Karpas-422 (cell line): Measurements from ENCODE around the gene TNNI2. TPM values are rescaled to one million over a fixed set of nuclear protein-coding genes. Genes with fewer than 3 reads are reported as not detected.

Experiments
- DNase-seq: peaks from one replicate; pipeline ENCODE4 v3.0.0-alpha.2; 2015
- H2AFZ ChIP-seq: fragments of 200-600 bp; sonication (generic); 2 replicates; pipeline ENCODE4 v1.6.1; 2014; ENCODE audit warnings: antibody characterized with exemption, low read length, mixed read lengths
- H3K27ac ChIP-seq: fragments of 200-600 bp; sonication (generic); 2 replicates; pipeline ENCODE4 v1.5.1; 2014; ENCODE audit warnings: mild to moderate bottlenecking, low read length, moderate library complexity
- H3K27me3 ChIP-seq: fragments of 200-600 bp; sonication (generic); 2 replicates; pipeline ENCODE4 v1.6.1; 2014; ENCODE audit warnings: low read length, mixed read lengths
- H3K36me3 ChIP-seq: fragments of 200-600 bp; sonication (generic); 2 replicates; pipeline ENCODE4 v1.6.1; 2014; ENCODE audit warnings: low read length, mixed read lengths; ENCODE audit not compliant: insufficient read depth
- H3K4me1 ChIP-seq: fragments of 200-600 bp; sonication (generic); 2 replicates; pipeline ENCODE4 v1.6.1; 2014; ENCODE audit warnings: mild to moderate bottlenecking, low read length, mixed read lengths
- H3K4me2 ChIP-seq: fragments of 200-600 bp; sonication (generic); 2 replicates; pipeline ENCODE4 v1.6.1; 2014; ENCODE audit warnings: low read length, low read depth, mild to moderate bottlenecking; ENCODE audit not compliant: poor library complexity, severe bottlenecking
- H3K4me3 ChIP-seq: fragments of 200-600 bp; sonication (generic); 2 replicates; pipeline ENCODE4 v1.5.1; 2014; ENCODE audit warnings: mild to moderate bottlenecking, antibody characterized with exemption, low read length, mixed read lengths
- H3K79me2 ChIP-seq: fragments of 200-600 bp; sonication (generic); 2 replicates; pipeline ENCODE4 v1.6.1; 2014; ENCODE audit warnings: mild to moderate bottlenecking, low read length, mixed read lengths
- H3K9ac ChIP-seq: fragments of 200-600 bp; sonication (generic); 2 replicates; pipeline ENCODE4 v1.6.0; 2014; ENCODE audit warnings: low read length
- H3K9me2 ChIP-seq: fragments of 200-600 bp; sonication (generic), shearing (Covaris generic); replicated peaks from 2 replicates; pipeline ENCODE4 v1.6.0; 2014; ENCODE audit warnings: mild to moderate bottlenecking, low read length, moderate library complexity; ENCODE audit not compliant: insufficient read depth
- H3K9me3 ChIP-seq: fragments of 300-700, 200-600 bp; sonication (generic); 2 replicates; pipeline ENCODE4 v1.6.1; 2014; ENCODE audit warnings: low read length, mixed read lengths
- H4K20me1 ChIP-seq: fragments of 200-600 bp; sonication (generic); 2 replicates; pipeline ENCODE4 v1.6.1; 2014; ENCODE audit warnings: mild to moderate bottlenecking, antibody characterized with exemption, low read length, low read depth; ENCODE audit not compliant: insufficient read depth
- total RNA-seq: library from RNA; depleted of rRNA; stranded (reverse); fragments of >200 nt; shearing (Covaris generic); gene quantifications from 2 replicates; pipeline ENCODE4 v1.2.3, GENCODE V29; 2014; ENCODE audit warnings: low replicate concordance

Gene TNNI2
- total RNA-seq, 1 experiment from 2014 or later, result not detected

DNA sequence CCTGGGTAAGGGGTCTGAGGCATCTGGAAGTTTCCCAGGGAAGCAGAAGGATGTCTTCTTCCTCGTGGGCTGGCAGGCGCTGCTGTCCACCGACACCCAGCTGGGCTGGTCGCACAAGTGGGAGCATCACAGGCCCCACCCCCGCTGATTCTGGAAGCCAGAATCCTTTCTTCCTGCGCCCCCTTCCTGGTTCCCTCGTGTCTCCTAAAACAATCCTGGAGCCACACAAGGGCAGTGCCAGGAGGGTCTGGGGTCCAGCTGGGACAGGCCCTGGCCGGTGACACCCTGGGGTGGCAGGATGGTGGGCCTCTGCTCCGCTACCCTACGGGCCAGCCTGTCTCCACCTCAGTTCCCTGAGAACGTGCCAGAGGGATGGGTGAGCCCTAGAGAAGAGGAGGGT lies 18.3 kb downstream of the TNNI2 start:
- H4K20me1 ChIP-seq, result peaks cover 47% of the 10 kb centered on the region
- no peaks in the 10 kb centered on the region; the same call in 1 of the 2 replicates for H3K9me2 ChIP-seq
- no peak overlapping the region for H3K9ac ChIP-seq
- H3K4me3 ChIP-seq, result no peak overlapping the region
- no peak overlapping the region for H3K4me2 ChIP-seq
- H3K79me2 ChIP-seq, result no peaks in the 10 kb centered on the region
- peaks cover 37% of the 10 kb centered on the region for H3K4me1 ChIP-seq
- no peaks in the 10 kb centered on the region for H3K36me3 ChIP-seq
- H3K27ac ChIP-seq, result no peak overlapping the region
- DNase-seq, result no peak
- H3K27me3 ChIP-seq, result no peaks in the 10 kb centered on the region
- no peaks in the 10 kb centered on the region for H3K9me3 ChIP-seq
- H2AFZ ChIP-seq, result no peak overlapping the region

DNA sequence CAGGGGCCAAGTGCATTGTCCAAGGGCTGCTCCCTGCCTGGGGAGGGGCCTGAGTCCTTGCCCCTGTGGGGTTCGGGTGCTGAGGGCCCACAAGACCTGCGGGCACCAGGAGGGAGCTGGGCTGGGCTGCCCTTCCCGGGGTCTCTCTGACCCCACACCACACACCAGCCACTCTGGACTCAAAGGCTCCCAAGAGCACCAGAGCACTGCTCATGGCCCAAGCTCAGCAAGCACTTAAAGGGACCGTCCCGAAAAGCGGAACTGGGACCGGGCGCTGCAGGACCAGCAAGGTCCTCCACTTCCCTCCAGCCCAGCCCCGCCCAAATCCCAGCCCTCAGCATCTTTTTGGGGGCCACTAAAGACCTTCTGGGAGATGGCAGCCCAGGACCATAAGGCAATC lies 19.4 kb downstream of the TNNI2 start:
- DNase-seq, result no peak
- no peaks in the 10 kb centered on the region for H3K36me3 ChIP-seq
- H3K27ac ChIP-seq, result no peak overlapping the region
- H3K9me2 ChIP-seq, result no peaks in the 10 kb centered on the region; the same call in 1 of the 2 replicates
- peaks cover 26% of the 10 kb centered on the region for H3K4me1 ChIP-seq
- no peak overlapping the region for H3K4me2 ChIP-seq
- no peaks in the 10 kb centered on the region for H3K27me3 ChIP-seq
- no peaks in the 10 kb centered on the region for H3K79me2 ChIP-seq
- H3K9ac ChIP-seq, result no peak overlapping the region
- H3K9me3 ChIP-seq, result no peaks in the 10 kb centered on the region
- no peak overlapping the region for H3K4me3 ChIP-seq
- H2AFZ ChIP-seq, result no peak overlapping the region
- peaks cover 54% of the 10 kb centered on the region for H4K20me1 ChIP-seq

DNA sequence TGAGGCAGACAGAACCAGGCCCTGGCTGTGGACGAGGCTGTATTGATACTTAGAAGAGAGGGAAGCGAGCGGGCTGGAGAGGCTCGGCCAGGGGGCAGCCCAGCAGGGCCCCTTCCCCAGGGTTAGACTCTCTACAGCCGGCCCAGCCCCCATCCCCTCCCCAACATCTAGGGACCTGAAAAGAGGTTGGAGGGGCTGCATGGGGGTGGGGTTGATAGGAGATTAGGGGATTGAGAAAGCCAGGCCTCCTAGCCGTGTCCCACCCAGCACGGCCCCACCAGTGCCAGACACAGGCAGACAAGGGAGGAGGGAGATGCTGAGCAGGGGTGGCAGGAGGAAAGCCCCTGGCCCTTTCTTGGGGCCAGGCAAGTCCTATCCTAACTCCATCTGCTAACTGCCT lies 19.8 kb downstream of the TNNI2 start:
- no peak overlapping the region for H3K4me2 ChIP-seq
- H3K4me3 ChIP-seq, result no peak overlapping the region
- no peaks in the 10 kb centered on the region for H3K79me2 ChIP-seq

DNA sequence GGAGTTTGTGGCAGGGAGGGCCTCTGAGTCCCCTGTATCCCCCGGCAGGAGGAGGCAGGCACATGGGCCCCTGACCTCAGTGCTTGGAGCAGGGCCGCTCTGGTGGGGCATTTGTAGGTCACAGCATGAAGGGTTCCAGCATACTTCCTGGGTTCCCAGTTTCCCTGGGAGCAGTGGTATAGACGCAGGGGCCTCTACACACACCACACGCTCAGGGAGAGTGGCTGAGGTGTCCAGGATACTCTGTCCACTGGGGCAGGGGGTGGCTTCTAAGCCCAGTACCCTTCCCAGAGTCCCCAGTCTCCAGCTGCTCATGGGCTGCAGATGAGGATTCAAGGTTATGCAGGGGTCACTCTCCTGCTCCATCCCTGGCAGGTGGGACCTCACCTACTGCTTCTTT lies 20.2 kb downstream of the TNNI2 start:
- no peak for DNase-seq
- H3K9me2 ChIP-seq, result no peaks in the 10 kb centered on the region; the same call in 1 of the 2 replicates
- H3K27ac ChIP-seq, result no peak overlapping the region
- H3K79me2 ChIP-seq, result no peaks in the 10 kb centered on the region
- H3K4me2 ChIP-seq, result no peak overlapping the region
- H3K9ac ChIP-seq, result no peak overlapping the region
- H2AFZ ChIP-seq, result no peak overlapping the region
- H4K20me1 ChIP-seq, result peaks cover 60% of the 10 kb centered on the region
- H3K9me3 ChIP-seq, result no peaks in the 10 kb centered on the region
- H3K27me3 ChIP-seq, result no peaks in the 10 kb centered on the region
- H3K36me3 ChIP-seq, result no peaks in the 10 kb centered on the region
- peaks cover 18% of the 10 kb centered on the region for H3K4me1 ChIP-seq
- H3K4me3 ChIP-seq, result no peak overlapping the region

More for the DNA sequence above, 19.8 kb downstream of the TNNI2 start:
- Histone ChIP-seq H3K9me3 (no peaks in the 10 kb centered on the region), H3K4me1 (peaks cover 22% of the 10 kb centered on the region), H3K27me3 (no peaks in the 10 kb centered on the region), H3K36me3 (no peaks in the 10 kb centered on the region), H2AFZ (no peak overlapping the region), H4K20me1 (peaks cover 58% of the 10 kb centered on the region), H3K9me2 (no peaks in the 10 kb centered on the region; the same call in 1 of the 2 replicates), H3K27ac (no peak overlapping the region), H3K9ac (no peak overlapping the region)
- no peak for DNase-seq

DNA sequence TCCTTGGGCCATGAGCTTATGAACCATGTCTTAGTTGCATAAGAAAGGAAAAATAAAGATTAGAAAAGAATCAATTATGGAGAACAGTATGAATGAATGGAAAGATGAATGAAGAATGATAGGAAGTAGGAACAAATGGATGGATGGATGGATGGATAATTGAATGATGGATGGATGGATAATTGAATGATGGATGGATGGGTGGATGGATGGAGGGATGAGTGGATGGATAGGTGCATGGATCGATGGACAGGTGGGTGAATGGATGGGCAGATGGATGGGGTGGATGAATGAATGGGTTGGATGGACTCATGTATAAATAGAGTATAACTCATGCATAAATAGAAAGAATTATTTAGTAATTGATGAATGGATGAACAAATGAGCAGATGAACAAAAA lies 21.3 kb downstream of the TNNI2 start:
- no peak for DNase-seq
- Histone ChIP-seq H3K9me3 (no peaks in the 10 kb centered on the region), H3K9me2 (no peaks in the 10 kb centered on the region; the same call in 1 of the 2 replicates), H3K79me2 (no peaks in the 10 kb centered on the region), H3K4me3 (no peak overlapping the region), H3K4me2 (no peak overlapping the region), H2AFZ (no peak overlapping the region), H3K27ac (no peak overlapping the region), H3K9ac (no peak overlapping the region), H3K36me3 (no peaks in the 10 kb centered on the region), H3K27me3 (no peaks in the 10 kb centered on the region), H4K20me1 (peaks cover 50% of the 10 kb centered on the region), H3K4me1 (peaks cover 7% of the 10 kb centered on the region)

DNA sequence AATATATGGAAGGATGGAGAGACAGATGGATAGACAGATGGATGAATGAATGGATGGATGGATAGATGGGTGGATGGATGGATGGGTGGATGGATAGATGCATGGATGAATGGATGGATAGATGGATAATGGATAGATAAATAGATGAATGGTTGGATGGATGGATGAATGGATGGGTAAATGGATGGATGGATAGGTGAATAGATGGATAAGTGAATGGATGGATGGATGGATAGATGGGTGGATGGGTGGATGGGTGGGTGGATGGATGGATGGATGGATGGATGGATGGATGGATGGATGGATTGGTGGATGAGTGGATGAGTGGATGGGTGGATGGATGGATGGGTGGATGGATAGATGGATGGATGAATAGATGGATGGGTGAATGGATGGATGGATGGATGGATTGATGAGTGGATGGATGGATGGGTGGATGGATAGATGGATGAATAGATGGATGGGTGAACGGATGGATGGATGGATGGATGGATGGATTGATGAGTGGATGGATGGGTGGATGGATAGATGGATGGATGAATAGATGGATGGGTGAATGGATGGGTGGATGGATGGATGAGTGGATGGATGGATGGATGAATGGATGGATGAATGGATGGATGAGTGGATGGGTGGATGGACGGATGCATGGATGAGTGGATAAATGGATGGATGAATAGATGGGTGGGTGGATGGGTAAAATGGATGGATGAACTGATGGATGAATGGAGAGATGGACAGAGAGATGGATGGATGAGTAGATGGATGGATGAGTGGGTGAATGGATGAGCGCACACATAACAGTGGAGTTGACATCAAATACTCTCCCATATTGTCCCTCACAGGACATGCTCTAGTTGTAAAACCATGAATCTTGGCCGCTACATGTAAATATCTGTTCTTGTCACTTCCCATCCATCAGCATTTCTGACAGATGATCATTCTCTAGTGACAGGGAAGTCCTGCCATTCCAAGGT lies 22.9 kb downstream of the TNNI2 start:
- no peak overlapping the region for H3K9ac ChIP-seq
- no peaks in the 10 kb centered on the region for H3K9me3 ChIP-seq
- H3K4me2 ChIP-seq, result no peak overlapping the region
- no peak overlapping the region for H3K4me3 ChIP-seq
- no peak for DNase-seq
- no peaks in the 10 kb centered on the region for H3K4me1 ChIP-seq
- no peaks in the 10 kb centered on the region; the same call in 1 of the 2 replicates for H3K9me2 ChIP-seq
- no peaks in the 10 kb centered on the region for H3K79me2 ChIP-seq
- no peaks in the 10 kb centered on the region for H3K27me3 ChIP-seq
- peaks cover 42% of the 10 kb centered on the region for H4K20me1 ChIP-seq
- no peak overlapping the region for H3K27ac ChIP-seq
- no peaks in the 10 kb centered on the region for H3K36me3 ChIP-seq
- H2AFZ ChIP-seq, result no peak overlapping the region

DNA sequence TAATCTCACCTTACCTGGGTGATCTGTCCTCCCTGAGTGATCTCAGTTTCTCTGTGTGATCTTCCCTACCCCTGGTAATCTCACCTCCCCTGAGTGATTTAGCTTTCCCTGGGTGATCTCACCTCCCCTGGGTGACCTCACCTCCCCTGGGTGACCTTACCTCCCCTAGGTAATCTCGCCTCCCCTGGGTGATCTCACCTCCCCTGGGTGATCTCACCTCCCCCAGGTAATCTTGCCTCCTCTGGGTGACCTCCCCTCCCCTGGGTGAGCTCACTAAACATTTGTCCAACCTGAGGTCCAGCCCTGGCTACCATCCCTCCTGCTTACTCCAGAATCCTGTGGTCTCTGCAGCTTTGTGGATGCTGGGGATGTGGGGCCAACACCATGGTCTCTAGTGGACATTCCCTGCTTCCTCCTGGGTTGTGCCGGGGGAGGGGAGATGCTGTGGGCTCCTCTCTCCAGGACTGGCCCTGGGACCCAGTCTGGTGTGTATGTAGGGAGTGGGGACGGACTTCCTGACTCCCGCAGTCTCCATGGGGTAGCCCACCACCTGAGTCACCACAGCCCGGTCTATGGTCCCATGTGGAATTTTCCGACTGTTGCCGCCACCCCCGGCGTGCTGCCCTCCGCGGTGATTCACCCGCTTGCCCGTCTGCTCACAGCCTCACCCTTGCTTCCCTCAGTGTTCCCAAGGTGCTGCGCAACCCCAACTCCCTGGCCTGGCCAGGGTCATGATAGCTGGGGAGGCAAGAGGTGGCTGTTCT lies 24.0 kb downstream of the TNNI2 start:
- H3K4me1 ChIP-seq, result no peaks in the 10 kb centered on the region
- H3K79me2 ChIP-seq, result no peaks in the 10 kb centered on the region
- no peak overlapping the region for H2AFZ ChIP-seq
- no peaks in the 10 kb centered on the region; the same call in 1 of the 2 replicates for H3K9me2 ChIP-seq
- no peaks in the 10 kb centered on the region for H3K9me3 ChIP-seq
- H3K36me3 ChIP-seq, result no peaks in the 10 kb centered on the region
- H3K9ac ChIP-seq, result no peak overlapping the region
- H3K4me2 ChIP-seq, result no peak overlapping the region
- H4K20me1 ChIP-seq, result peaks cover 39% of the 10 kb centered on the region
- DNase-seq, result no peak
- H3K27me3 ChIP-seq, result no peaks in the 10 kb centered on the region
- H3K4me3 ChIP-seq, result no peak overlapping the region
- H3K27ac ChIP-seq, result no peak overlapping the region
